Measurements from ENCODE around the gene KCNC4.

KCNC4 gene

GRCh38 chr1:110212169-110213142, 2.3 kb downstream of the KCNC4 start:
- DNase-seq = no peak

GRCh38 chr1:110213143-110213540, 3.0 kb downstream of the KCNC4 start:
- no peak for DNase-seq

GRCh38 chr1:110214454-110215404, 4.6 kb downstream of the KCNC4 start:
- no peak for DNase-seq

- no peak for DNase-seq
These were observed 5.8 kb downstream of the KCNC4 start for GRCh38 chr1:110215621-110216515.

- DNase-seq = no peak
These were observed 6.8 kb downstream of the KCNC4 start for GRCh38 chr1:110216844-110217444.

GRCh38 chr1:110218137-110218536, 8.0 kb downstream of the KCNC4 start:
- DNase-seq = no peak

- DNase-seq = no peak
These were observed 8.6 kb downstream of the KCNC4 start for GRCh38 chr1:110218739-110219138.

GRCh38 chr1:110220324-110220723, 10.2 kb downstream of the KCNC4 start:
- DNase-seq = no peak

GRCh38 chr1:110221119-110221518, 11.0 kb downstream of the KCNC4 start:
- no peak for DNase-seq

- DNase-seq = no peak
These were observed 13.0 kb downstream of the KCNC4 start for GRCh38 chr1:110223127-110223526.

GRCh38 chr1:110223581-110223980, 13.5 kb downstream of the KCNC4 start:
- no peak for DNase-seq

GRCh38 chr1:110224240-110224995, 14.3 kb downstream of the KCNC4 start:
- no peak for DNase-seq

GRCh38 chr1:110225212-110225611, 15.1 kb downstream of the KCNC4 start:
- DNase-seq = no peak

- no peak for DNase-seq
These were observed 15.8 kb downstream of the KCNC4 start for GRCh38 chr1:110225756-110226404.

- no peak for DNase-seq
These were observed 17.7 kb downstream of the KCNC4 start for GRCh38 chr1:110227774-110228173.

- no peak for DNase-seq
These were observed 18.3 kb downstream of the KCNC4 start for GRCh38 chr1:110228381-110228780.

GRCh38 chr1:110228869-110229268, 18.8 kb downstream of the KCNC4 start:
- no peak for DNase-seq

GRCh38 chr1:110229348-110230001, 19.4 kb downstream of the KCNC4 start:
- no peak for DNase-seq

GRCh38 chr1:110230381-110231199, 20.5 kb downstream of the KCNC4 start:
- DNase-seq = no peak
